HG02973 (cell line): ENCODE data around the gene RNF44.
"Not testable (repeated sequence)": the region's sequence is repeated elsewhere in the genome, so short reads cannot be mapped to it uniquely, and the experiment has no call there.

Source experiments
- ATAC-seq: cut with Tn5 transposase; IDR thresholded peaks from one replicate; pipeline ENCODE4 v1.9.1; 2021; ENCODE audit warnings: moderate library complexity; ENCODE audit not compliant: unreplicated experiment

The RNF44 gene

GRCh38 chr5:176552332-176552869 lies 15.2 kb upstream of the RNF44 start:
- no peak for ATAC-seq

DNA sequence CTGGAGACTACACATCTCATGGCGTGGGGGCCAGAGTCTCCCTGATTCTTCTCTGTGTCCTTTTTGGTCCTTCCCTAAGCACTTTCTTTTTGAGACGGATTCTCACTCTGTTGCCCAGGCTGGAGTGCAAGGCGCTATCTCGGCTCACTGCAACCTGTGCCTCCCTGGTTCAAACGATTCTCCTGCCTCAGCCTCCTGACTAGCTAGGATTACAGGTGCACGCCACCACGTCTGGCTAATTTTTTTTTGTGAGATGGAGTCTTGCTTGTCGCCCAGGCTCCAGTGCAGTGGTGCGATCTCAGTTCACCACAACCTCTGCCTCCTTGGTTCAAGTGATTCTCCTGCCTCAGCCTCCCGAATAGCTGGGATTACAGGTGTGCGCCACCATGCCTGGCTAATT lies 13.7 kb upstream of the RNF44 start:
- ATAC-seq: not testable (repeated sequence)

GRCh38 chr5:176550275-176550831 lies 13.2 kb upstream of the RNF44 start:
- ATAC-seq: no peak

GRCh38 chr5:176549871-176550270 lies 12.7 kb upstream of the RNF44 start:
- no peak for ATAC-seq

DNA sequence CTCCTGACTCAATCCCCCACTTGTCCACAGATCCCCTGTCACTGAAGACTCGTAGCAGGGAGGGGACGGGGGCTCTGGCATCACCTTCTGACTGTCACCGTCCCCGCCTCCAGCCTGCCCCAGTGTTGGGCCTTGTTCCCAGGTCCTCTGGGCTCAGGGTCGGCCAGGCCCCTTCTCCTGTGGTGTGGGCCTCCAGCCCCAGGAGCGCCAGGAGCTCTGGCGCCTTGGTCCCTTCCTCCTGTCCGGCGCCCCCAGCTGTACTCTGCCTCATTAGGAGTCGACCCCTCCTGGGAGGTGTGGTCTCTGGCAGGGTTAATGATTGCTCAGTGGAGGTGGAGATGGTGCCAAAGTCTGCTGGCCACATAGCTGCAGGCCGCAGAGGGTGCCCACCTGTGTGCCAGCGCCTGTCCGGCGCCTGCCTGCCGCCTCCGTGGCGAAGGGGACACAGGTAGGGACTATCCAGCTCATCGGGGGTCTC lies 11.8 kb upstream of the RNF44 start, which contains the start of gene CDHR2:
Gene CDHR2, plus strand, starts transcription at position 376 of the 478 bp plus-strand sequence. CDS start 16,011 bp downstream, outside the sequence.
- no peak for ATAC-seq

- ATAC-seq: no peak
These were observed 10.6 kb upstream of the RNF44 start for GRCh38 chr5:176547802-176548201.

GRCh38 chr5:176545737-176546509 lies 8.7 kb upstream of the RNF44 start:
- ATAC-seq: no peak

GRCh38 chr5:176545388-176545736 lies 8.2 kb upstream of the RNF44 start:
- ATAC-seq: no peak

DNA sequence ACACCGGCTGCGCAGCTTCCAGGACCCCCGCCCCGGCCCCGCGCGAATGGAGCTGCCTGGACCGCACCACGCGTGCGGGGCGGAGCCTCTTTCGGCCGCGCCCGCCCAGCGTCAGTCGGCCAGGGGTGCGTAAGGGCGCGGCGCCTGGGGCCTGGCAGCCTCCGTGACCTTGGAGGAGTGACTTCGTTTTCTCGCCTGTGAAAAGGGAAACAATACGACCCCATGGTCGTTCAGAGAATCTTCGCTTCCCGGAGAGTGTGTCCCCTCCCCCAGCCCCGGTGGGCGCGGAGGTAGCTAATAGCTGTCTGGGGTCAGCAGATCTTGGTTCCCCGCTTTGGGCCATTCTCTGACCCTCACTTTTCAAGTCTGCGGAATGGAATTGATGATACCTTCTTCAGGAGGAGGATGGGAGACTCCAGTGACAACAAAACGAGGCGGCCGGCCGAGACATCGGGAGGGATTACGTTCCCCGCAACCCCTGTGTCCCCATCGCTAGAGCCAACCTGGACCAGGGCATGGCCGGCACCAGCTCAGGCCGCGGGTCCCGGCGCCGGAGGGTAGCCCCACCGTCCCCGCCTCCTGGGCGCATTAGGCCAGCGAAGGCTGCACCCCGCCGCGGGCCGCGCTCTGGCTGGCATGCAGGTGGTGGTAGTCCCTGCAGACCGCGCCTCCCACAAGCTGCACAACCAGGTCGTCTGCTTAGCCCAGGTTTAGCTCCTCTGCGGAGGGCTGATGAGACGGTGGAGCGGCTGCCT lies 6.4 kb upstream of the RNF44 start:
- ATAC-seq: peak; percentile 51

- ATAC-seq: peak; percentile 33
These were observed 5.6 kb upstream of the RNF44 start for GRCh38 chr5:176542596-176543427.

GRCh38 chr5:176542135-176542595 lies 5.0 kb upstream of the RNF44 start:
- ATAC-seq: no peak

- ATAC-seq: no peak
These were observed 4.3 kb upstream of the RNF44 start for GRCh38 chr5:176541338-176542134.

DNA sequence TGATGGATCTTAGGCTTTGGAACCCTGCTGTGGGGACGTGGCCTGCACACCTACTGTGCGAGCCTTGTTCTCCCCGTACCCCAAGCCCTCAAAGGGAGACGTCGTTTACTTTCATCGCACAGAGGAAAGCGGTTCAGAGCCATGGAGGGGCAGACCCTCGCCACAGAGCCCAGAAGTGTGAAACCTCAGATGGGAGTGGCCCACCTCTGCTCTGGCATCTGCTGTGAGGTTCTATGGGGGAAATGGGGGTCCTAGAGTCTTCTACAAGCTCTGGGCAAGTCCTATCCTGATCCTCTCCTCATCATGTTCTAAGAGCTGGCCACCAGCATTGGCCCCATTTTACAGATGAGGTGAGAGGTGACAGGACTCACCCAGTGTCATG lies 3.7 kb upstream of the RNF44 start:
- no peak for ATAC-seq

- ATAC-seq: no peak
These were observed 3.3 kb upstream of the RNF44 start for GRCh38 chr5:176540476-176540899.

DNA sequence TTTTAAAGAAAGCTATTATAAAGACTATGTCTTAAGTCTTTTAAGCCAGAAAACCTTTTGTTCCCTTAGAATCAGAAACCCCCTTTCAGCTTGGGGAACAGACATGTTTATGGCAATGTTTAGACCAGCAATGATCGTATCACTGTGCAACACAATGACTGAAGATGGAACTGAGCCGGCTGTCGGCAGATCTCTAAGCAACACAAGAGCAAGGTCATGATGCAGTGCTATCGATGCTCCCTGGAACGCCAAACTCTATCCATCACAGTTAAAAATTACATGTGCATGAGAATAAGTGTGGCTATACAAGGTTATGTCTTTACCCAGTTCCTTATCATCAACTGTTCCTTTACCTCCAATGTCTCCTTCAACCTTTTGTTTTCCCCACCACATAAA lies 1.8 kb upstream of the RNF44 start:
- no peak for ATAC-seq

- ATAC-seq: no peak
These were observed 1.2 kb upstream of the RNF44 start for GRCh38 chr5:176538230-176538988.

DNA sequence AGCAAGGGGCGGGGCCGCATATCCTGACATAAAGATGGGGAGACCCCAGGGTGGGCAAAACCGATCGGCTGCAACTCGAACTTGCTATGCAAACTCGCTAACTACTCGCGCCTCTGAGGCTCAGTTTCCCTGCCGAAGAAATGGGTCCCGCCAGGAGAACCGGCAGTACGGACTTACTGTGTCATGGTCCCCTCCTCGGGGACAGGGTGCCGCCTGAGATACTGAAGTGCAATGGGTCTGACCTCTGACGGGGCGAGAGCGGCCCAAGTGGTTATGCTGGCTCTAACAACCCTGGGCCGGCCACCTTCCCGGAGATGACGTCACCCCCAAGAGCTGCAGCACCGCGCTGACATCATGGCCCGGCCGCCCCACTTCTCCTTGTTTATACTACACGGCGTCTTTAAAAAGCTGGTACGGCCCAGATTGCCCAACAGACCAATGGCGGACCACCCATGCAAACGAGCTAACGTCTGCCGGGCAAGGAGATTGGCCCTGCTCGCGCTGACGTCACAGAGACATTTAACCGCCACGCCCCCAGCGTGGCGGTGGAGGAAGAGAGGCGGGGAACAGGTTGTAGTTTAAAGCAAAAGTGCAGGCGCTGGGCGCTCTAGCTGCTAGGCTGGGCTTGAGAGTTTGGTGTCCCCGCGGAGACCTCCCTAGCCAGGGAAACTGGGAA lies 490 bp upstream of the RNF44 start:
- ATAC-seq: peak; percentile 64

DNA sequence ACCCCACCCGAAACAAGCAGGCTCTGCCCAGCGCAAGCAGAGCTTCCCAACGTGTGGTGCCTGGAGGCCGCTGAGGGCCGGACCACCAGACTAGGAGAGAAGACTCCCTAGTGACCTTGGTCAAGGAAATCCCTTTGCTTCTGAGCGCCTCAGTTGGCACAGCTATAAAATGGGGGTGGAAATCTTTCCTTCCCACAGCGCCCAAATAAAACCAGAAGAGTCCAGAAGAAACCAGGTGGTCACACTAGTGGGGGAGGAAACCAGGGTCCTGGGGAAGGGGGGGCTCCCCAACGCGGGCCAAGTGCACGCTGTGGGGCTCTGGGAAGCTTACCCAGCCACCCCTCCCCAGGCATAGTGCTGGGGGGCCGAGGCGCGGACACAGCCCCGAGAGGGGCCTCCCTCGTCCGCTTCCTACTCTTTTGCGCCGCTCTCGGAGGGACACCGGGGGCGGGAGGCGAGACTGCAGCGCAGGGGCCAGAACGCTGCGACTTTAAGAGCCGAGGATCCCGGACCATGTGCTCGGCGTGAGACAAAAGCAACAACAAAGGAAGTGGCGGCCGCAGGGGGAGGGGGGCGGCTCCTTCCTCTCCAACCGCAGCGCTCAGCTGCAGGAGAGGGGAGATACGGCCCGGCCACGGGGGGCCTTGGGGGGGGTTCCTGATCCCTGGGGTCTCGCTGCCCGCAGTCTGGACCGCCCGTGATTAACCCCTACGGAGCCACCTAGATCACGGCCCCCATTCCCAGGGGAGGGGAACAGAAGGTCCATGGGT lies 885 bp downstream of the RNF44 start:
- peak; percentile 15 for ATAC-seq
